GM19099 (cell line): ENCODE measurements around the gene TMEM221.

ENCODE experiments used
- POLR2A ChIP-seq: IDR thresholded peaks from 3 replicates; pipeline ENCODE4 v1.6.1; 2011; ENCODE audit warnings: low read depth; ENCODE audit not compliant: insufficient read length; ENCODE audit errors: extremely low read depth

Gene TMEM221

DNA sequence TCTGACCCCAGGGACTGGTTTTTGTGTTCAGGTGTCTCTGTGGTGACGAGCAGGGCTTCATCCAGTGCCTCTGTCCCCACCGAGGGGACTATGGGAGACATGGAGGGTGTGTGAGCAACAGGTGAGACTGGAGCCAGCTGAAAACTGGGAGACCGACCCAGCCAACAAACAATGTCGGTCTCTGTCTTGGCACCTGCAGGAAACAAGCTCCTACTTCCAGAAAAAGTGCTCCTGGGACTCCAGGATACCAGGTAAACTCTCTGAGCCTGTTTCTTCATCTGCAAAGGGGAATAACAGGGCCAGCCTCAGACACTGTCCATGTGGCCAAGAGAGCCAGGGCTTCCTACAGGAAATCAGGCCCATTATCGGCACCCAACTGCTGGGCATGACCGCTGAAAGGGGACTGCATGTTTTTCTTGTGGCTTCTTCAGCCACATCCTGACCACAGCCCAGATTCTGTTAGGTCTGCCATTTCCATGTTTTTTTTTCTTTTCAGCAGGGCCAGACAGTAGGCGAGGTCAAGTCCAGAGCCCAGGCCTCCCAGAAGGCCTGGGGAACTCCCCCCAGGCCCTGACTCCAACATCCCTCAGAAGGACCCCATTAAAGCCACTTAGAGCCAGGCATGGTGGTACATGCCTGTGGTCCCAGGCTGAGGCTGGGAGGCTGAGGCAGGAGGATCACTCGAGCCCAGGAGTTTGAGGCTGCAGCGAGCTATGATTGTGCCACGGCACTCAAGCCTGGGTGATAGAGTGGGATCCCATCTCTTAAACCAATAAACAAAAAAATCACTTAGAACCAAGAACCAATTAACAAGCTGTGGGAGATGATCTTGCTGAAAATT lies 42.2 kb downstream of the TMEM221 start:
- TF ChIP-seq POLR2A, result no peak

DNA sequence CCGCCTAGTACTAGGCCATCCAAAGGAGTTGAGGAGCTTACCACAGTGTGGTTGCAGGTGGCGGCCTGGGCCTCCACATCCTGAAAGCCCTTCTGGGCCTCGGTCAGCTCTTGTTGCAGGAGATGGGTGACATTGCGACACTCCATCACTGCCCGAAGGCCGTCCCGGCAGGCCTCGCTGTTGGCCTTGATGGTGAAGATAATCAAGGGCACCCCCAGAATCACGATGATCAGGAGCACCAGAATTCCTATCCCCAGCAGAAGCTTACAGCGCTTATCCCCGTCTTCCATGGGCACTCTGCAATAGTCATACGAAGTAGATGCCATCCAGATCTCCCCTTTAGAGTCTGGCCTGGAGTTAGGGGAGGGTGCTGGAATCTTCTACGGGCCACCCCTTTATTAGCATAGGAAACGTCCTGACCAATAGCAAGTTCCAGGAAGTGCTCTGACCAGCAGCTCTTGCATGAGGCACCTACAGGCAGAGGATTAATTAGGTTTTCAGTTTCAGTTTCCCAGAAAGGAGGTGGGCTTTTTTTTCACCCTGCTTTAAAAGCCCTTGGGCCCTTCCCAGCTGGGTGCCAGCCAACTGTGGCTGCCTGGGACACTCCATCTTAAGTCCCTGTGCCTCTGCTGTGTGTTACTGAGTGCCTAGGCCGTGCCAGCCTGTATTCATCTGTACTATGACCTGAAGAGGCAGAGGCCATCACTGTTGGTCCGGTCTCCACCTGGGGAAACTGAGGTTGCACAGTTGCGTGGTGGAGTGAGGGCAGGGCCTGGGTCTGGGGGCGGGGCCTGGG lies 43.0 kb downstream of the TMEM221 start, which contains the start of gene BST2:
Gene BST2 (minus strand): TSS at position 381 of the 796 bp plus-strand sequence. CDS start 55 bp downstream, at position 326.
- TF ChIP-seq POLR2A, result peak; percentile 85

DNA sequence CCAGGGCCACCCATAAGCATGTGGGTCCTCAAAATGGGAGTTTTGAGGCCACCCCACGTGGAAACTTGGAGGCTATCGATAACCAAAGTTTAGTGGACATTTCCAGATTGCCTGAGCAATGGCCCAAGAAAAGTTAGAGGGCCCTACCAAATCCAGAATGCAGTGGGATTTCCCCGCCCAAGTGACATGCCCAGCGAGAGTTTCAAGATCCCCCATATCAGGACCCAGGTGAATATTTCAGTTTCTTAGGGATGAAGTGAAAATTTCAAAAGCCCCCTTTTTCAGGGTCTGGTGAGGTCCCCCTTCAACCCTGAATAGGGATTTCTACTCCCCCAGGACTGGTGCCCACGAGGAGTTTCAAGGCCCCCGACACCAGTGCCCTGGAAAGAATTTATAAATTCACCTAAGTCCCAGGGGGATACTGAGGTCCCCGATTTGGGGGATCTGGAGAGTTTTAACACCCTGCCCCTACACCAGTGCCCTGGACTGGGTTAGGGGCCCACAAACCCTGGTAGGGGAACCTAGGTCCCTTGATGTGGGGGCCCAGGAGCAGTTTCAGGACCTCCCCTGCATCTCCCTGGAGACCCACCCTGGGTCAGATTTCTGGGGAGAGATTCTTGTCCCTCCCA lies 43.7 kb downstream of the TMEM221 start:
- no peak for TF ChIP-seq POLR2A

DNA sequence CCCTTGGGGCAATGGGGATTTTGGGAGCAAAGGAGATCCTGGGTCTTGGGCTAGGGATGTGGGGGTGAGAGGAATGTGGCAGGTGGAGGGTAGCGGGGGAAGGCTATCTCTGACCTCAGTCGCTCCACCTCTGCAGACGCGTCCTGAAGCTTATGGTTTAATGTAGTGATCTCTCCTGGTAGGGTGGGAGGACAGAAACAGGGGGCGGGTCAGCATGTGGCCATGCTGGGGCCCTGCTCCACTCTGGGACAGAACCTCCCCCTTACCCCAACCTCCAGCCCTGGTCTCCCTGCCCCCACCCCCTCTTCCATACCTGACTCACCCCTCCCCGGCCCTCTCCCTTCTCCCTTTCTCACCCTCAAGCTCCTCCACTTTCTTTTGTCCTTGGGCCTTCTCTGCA lies 44.5 kb downstream of the TMEM221 start:
- no peak for TF ChIP-seq POLR2A

DNA sequence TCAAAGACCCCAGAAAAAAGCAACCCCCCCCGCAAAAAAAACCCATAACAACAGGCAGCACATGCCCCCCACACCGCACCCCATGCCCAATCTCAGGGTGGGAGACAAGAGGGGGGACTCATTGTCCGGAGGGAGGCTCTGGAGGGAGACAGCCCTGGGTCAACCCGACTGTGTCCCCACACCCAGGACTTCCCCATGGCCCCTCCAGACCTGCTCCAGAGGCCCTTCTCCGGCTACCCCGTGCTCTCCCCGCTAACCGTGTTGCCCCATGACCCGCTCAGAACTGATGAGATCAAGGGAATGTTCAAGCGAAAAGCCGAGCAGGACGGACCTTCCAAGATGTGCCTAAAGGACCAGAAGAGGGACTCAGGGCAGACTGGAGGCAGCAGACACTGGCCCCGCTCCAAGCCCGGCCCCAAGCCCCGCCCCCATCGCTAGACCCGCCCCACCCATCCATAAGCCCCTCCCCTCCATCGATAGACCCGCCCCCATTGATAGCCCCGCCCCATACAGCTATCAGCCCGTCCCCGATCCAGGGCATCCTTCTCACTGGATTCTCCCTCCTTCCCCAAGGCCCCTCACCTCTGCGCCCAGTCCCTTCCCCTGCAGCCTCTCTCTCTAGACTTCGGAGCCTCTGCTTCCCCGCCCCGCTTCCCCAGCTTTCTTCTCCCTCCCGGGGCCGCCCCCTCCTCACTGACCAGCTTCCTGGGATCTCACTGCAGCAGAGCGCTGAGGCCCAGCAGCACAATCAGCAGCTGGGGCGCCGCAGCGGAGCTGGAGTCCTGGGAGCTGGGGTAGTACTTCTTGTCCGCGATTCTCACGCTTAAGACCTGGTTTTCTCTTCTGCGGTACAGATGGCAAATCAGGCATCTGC lies 45.2 kb downstream of the TMEM221 start:
- TF ChIP-seq POLR2A, result no peak

DNA sequence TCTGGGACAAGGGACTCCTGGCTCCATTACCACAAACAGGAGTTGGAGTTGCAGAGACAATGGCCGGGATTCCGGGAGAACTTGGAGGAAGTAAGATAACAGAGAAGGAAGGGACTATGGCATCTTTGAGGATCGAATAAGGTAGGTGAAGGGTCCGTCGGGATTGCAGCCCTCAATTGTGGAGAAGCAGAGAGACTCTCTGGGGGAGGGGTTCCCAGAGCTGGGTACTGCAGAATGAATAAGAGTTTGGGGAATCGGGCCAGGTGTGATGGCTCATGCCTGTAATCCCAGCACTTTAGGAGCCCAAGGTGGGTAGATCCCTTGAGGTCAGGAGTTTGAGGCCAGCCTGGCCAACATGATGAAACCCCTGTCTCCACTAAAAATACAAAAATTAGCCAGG lies 46.8 kb downstream of the TMEM221 start:
- TF ChIP-seq POLR2A, result no peak

DNA sequence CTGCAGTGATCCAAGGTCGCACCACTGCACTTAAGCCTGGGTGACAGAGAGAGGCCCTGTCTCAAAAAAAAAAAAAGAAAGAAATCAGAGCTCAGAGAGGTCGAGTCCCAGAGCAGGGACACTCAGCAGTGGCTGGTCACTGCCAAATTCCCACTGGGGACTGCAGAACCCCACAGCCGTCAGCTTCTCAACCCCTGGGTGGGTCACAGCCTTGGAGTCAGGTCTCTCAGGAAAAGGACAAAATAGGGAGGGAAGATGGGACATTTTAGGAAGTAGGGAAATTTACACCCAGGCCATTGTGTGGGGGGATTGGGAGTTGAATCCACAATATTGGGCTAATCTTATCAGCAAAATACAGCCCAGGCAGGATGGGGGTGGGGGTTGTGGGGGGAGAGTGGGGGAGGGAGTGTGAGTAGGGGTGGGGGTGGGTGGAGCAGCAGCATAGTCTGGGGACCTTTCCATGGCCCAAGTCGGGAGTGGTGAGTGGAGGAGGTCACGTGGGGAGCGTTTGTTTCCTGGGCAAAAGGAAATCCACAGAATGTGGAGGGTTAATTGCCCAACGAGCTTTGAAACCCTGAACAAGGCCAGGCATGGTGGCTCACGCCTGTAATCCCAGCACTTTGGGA lies 49.5 kb downstream of the TMEM221 start:
- TF ChIP-seq POLR2A, result no peak

DNA sequence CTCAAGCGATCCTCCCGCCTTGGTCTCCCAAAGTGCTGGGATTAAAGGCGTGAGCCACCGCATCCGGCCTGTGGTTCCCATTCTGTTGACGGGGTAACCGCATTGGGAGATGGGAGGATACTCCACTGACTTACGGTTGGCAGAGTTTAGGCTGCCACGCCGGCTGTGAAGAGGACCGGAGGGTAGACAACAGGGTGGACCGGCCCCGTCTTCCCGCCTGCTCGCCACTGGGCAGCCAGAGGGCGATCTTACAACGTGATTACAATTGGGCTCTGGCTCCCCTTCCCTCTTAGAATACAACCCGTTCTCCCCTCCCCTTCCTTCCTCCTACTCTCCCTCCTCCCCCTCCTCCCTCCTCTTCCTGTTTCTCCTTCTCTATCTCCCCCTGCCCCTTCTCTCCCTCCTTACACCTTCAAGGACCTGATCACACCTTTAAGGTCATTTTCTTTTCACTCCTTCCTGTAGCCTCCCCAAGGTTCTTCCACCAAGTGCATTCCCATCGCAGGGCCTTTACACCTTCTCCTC lies 53.5 kb downstream of the TMEM221 start:
- TF ChIP-seq POLR2A, result peak; percentile 51

DNA sequence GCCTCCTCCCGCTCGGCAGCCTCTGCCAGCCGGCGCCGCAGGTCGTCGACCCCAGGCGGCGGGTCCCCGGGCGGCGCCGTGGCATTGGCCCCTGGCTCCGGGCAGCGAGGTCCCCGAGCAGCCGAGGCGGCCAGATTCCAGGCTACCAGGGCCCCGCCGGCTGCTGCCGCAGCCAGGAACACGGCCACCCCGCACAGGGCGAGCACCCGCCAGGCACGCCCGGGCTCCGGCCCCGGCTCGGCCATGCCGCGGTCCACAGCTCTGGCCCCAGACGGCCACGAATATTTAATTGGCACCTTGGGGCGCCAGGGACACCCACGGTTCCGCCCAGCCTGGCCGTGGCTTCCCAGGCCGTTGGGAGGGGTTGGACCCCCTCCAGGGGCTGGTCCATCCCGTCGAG lies 54.6 kb downstream of the TMEM221 start, which contains the start of gene CCDC194:
Gene CCDC194 (minus strand): TSS at position 283 of the 400 bp plus-strand sequence. CDS start 38 bp downstream, at position 245.
- no peak for TF ChIP-seq POLR2A

DNA sequence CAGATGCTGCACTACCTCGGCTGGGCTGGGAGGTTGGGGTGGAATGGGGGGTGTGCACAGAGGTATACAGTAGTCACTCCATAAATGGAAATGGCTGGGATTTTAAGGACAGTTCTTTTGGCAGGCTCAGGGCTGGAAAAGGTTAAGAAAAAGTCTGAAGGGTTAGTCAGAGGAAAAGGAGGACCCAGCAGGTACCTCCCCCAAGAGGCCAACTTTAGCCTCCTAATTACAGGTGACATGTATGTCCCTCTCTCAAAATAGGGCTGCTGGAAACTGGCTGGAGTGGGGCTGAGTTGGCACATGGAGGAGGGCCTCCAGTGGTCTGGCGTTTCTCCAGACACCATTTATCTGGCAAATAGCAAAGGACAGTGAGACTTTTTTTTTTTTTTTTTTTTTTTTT lies 55.5 kb downstream of the TMEM221 start:
- TF ChIP-seq POLR2A, result no peak

DNA sequence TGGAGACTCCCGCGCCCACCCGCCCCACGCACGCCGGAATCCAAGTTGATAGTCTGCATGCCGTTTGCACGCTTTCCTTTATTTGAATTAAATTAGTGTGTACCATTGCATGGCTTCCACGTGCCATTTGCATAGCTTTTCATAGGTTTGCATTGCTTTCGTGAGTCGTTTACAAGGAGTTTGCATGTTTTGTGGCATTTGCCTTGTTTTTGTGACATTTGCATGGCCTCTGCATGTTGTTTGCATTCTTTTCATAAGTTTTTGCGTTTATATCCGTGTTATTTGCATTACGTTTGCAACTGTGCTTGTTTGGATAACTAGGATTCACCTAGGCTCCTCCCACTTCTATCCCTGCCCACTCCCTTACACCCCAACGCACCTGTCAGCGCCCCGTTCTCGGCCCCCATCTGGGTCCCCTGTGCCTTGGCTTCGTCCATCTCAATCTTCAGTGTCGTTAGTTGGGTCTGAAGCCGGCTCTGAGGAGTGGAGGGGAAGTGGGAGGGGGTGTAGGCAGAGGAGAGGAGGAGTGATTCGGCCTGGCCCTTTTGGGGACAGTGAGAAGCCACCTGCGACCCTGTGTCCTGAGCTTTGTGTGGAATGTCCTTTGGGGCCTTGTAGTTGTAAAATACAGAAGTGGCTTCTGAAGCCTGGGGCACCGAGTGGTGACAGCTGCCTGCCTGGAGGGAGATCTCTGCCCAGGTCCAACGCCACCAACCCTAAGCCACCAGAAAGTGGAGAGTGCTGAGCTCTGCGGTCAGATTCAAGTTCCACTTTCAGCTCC lies 56.9 kb downstream of the TMEM221 start:
- TF ChIP-seq POLR2A, result peak; percentile 9

DNA sequence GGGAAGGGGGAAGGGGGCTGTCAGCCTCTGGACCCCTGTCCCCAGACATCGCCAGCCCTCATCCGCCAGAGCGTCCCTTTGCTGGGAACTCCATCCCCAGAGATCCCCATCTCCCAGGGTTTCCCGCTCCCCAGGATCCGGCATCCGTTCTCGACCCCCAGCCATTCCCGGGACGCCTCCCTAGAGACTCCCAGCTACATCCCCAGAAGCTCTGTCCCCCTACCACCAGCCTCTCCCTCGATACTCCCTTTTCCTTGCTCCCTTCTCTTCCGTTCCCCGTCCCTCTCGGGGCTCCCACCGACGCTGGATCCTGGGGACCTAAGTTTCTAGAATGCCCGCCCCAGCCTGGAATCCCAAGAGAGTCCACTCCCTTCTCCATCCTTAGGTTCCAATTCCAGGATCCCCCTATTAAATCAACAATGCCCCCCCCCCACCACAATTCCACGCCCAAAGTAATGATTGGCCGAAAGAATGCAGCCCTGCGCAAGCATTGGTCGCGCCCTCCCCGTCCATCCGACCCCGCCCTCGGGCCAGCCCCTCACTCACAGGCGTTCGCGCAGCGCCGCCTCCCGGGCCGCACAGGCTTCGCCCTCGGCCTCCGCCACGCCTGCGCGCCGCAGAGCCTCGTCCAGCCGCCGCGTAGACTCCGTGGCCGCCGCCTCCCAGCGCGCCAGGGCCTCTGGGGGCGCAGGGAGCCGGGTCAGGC lies 57.6 kb downstream of the TMEM221 start:
- peak; percentile 36 for TF ChIP-seq POLR2A
